DMS 273 (cell line): ENCODE measurements around the gene GUSB.
A peak's percentile ranks its signal among the peaks of the same experiment; 100 is the strongest.
"Not testable (repeated sequence)": the region's sequence is repeated elsewhere in the genome, so short reads cannot be mapped to it uniquely, and the experiment has no call there.

Source experiments
- DNase-seq: peaks from one replicate; lab custom pipeline; 2025; ENCODE audit not compliant: unreplicated experiment; lab: John Stamatoyannopoulos, UW

GUSB gene

DNA sequence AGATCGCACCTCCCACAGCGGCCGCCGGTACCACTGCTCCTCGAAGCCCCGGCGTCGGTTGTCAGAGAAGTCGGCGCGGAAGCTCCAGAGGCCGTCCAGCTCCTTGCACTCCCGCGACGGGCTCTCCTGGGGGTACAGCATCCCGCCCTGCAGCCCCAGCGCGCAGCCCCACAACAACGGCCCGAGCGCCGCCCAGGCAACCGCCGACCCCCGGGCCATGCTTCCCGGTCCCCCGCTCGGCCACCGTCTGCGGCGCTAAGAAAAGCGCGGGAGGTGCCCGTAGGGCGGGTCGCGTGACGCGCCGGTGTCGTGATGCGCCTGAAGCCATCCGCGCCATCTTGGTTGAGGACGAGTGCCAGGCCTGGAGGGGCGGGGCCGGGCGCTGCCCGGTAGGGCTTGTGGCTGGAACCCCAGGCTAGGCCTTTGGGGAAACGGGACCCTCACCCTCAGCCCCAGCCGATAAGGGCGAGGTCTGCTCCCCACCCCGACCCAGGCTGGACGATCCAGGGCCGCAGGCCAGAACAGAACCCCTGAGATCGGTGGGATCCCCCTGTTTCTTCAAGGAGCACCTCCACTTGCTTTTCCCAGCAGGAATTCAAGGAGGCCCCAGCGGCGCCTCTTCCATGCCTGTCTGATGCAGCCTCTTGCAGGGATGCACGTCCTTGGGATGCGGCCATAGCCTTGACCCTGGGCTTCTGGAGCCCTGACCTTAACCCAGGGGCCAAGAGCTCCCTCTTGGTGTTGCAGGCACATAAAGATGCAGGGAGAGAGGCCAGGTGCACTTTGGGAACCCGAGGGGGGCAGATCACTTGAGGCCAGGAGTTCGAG, at the start of gene GUSB:
TSS of gene GUSB (minus strand) at position 249 of the 828 bp plus-strand sequence. CDS start at position 219, 30 bp downstream.
- peak; percentile 99 for DNase-seq

DNA sequence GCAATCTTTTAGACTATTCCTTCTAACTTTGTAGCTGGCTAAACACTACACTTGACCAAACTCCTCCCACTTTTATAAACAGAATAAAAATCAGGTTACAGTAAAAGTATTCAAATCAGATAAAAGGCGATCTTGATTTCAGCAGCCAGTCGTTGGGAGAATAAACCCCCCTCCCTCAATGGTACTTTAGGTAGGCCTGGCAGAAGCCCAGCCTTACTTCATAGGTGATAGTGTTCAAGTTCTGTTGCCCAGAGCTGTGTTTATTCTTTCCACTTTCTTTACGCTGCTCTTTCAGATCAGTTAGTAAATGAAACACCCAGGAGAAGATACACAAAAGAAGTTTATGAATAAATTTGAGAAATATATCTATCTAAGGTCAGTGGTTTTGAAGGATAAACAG, 46.3 kb upstream of the GUSB start:
- not testable (repeated sequence) for DNase-seq

DNA sequence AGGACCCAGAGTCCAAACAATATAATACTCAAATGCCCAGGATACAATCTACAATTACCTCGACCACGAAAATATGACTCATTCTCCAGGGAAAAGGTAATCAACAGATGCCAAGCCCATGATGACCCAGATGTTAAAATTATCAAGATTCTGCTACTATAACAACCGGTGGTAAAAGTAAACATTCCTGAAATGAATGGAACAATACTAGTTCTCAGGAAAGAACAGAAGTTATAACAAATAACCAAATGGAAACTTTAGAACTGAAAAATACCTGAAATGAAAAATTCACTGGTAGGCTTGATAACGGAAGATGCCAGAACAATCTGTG, 34.1 kb upstream of the GUSB start:
- peak; percentile 56 for DNase-seq

DNA sequence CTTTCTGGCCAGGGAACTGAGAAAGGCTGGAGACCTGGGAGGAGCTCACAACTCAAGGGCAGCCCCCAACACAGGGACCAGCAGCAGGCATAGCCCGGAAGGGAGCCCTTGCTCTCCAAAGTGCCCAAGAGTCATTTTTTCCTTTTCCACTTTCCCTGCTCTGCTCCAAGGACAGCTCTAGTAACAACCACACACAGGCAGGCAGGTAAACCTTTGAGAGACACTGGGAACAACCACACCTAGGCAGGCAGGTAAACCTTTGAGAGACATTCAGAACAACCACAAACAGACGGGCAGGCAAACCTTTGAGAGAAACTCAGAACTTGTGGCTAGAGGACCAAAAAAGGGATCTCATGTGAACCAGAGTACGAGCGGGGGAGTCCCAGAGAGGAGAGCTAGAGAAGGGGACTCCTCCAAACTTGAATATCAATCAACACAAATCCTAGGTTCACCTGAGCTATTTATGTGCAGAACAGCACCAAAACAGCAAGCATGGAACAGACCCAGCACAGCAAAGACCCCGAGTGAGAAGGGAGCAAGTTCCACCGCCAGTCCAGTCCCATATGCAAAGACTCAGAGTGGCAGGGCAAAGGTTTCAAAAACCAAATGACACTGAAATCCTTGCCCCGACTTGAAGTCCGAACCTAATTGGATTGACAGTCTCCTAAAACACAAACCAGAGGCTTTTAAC, 33.6 kb upstream of the GUSB start:
- no peak for DNase-seq

DNA sequence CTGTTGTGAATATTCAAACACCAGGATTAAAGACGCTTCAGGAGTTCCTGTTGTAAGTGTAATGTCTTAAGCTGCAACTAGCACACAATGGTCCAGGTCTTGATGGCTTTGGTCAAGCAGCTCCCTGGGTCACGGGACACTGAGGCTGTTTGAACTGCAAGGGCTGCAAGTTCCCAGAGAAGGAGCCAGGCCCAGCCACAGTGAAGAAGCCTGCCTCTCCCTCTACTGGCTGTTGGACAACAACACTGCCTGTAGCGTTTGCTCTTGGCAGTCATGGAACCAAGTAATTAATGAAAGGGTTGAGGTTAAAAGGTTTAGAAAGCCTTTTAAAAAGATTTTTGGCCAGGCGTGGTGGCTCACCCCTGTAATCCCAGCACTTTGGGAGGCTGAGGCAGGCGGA, 31.9 kb upstream of the GUSB start:
- DNase-seq, result peak; percentile 66

DNA sequence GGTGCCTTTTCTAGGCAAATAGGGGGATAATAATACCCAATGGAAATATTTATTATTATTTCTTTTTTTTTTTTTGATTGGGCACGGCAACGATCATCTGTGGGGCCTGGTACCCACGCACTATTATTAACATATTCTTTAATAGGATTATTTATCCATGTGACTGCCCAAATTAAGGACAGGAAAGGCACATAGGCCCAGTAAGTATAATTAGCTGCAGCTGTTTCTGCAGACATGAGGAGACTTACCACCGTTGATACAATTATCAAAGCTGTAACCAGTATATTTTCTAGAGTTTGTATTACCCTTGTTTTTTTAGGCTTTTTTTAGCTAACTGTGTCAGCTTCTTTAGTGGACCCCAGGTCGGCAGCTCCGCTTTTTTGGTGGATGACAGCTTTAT, 25.2 kb upstream of the GUSB start:
- no peak for DNase-seq

DNA sequence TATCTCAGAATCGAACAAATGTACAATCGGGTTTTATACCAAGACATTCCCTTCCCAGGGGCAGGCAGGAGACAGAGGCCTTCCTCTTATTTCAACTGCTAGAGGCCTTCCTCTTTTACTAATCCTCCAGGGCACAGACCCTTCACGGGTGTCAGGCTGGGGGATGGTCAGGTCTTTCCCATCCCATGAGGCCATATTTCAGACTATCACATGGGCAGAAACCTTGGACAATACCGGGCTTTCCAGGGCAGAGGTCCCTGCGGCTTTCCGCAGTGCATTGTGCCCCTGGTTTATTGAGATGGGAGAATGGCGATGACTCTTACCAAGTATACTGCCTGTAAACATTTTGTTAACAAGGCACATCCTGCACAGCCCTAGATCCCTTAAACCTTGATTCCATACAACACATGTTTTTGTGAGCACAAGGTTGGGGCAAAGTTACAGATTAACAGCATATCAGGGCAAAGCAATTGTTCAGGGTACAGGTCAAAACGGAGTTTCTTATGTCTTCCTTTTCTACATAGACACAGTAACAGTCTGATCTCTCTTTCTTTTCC, 23.2 kb upstream of the GUSB start:
- not testable (repeated sequence) for DNase-seq

DNA sequence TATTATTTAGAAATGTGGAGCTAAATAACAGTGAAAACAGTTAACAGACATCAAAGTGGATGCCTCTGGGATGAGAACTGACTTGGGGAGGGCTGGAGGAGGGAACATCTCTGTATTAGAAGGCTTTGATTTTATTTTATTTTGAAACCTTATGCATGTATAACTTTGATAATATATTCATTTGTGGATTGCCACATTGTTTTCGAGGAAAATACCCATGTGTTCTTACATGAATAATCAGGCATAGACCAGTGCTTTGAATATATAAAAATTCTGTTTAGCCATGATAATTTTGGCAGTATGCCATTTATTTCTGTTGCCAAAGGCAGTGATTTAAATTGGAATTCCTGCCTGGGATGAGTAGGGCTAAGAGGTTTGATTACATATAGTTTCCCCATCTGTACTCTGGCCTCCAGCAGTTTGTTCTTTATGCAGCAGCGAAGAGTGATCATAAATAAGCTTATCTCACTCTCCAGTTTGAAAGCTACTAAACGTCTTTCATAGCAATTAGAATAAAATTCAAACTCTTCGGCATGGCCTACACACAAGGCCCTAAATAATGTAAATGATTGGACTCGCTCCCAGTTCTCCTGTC, 18.9 kb upstream of the GUSB start:
- not testable (repeated sequence) for DNase-seq

DNA sequence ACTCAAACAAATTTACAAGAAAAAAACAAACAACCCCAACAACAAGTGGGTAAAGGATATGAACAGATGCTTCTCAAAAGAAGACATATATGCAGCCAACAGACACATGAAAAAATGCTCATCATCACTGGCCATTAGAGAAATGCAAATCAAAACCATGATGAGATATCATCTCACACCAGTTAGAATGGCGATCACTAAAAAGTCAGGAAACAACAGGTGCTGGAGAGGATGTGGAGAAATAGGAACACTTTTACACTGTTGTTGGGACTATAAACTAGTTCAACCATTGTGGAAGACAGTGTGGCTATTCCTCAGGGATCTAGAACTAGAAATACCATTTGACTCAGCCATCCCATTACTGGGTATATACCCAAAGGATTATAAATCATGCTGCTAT, 13.0 kb upstream of the GUSB start:
- not testable (repeated sequence) for DNase-seq

DNA sequence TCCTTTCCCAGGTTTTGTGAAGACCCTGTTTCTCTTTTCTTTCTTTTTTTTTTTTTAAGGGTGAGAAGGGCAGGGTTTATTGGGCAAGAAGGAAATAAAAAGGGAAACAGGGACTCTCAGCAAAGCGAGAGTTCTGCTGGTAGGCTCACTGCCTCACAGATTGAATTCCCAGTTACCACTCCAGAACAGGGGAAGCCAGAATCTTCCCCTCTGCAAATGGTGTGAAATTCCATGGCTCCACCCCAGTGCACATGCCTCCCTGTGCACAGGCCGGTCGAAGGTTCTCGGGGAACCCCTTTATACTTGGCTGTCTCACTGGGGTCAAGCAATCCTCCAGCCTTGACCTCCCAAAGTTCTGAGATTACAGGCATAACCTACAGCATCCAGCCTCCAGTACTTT, 10.5 kb upstream of the GUSB start:
- DNase-seq, result no peak

DNA sequence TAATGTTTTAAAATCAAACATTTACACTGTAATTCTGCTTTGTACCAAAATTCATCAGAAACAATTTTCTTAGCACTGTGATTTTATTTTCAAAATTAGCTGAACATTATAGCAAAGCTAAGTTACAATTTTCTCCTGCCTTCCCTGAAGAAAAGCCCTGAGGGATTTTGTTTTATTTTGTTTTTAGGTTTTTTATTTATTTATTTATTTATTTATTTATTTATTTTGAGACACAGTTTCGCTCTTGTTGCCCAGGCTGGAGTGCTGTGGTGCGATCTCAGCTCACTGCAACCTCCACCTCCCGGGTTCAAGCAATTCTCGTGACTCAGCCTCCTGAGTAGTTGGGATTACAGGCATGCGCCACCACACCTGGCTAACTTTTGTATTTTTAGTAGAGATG, 9.8 kb upstream of the GUSB start:
- not testable (repeated sequence) for DNase-seq

DNA sequence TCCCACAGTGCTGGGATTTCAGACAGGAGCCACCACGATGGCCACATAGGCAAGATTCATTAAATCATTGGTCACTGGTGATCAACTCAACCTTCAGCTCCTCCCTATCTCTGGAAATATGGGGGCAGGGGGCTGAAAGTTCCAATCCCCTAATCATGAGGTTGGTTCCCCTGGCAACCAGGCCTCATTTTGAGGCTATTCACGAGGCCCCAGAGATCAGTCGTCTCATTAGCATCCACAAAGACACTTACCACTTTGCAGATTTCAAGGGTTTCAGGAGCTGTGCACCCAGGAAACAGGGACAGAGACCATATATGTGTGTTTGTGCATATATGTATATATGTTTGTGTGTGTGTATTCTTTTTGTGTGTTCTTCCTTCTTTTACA, 7.7 kb upstream of the GUSB start:
- DNase-seq, result no peak

DNA sequence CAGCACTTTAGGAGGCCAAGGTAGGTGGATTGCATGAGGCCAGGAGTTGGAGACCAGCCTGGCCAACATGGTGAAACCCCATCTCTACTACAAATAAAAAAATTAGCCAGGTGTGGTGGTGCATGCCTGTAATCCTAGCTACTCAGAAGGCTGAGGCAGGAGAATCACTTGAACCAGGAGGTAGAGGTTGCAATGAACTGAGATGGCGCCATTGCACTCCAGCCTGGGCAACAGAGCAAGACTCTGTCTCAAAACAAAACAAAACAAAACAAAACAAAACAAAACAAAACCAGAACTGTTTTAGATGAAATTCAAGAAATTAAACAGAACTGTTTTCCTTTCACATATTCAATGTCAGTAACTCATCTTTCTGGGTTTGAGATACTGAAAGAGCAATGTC, 6.5 kb upstream of the GUSB start:
- DNase-seq, result not testable (repeated sequence)

DNA sequence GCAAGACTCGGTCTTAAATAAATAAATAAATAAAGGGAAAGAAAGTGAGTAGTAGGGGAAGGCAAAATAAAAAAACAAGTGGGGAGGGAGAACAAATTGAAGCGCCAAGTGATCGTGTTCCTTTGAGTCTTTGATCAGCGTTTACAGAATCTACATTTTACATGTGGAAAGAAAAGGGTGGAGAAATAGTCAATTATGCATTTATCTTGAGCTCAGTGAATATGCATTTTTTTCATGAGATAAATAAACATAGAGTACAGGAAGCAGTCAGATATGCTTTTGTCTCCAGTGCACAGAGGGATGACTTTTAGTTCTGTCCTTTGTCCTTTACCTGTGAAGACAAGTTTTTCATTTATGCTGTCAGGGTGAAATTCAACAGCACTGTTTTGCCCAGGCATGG, 6.1 kb upstream of the GUSB start:
- DNase-seq, result no peak

DNA sequence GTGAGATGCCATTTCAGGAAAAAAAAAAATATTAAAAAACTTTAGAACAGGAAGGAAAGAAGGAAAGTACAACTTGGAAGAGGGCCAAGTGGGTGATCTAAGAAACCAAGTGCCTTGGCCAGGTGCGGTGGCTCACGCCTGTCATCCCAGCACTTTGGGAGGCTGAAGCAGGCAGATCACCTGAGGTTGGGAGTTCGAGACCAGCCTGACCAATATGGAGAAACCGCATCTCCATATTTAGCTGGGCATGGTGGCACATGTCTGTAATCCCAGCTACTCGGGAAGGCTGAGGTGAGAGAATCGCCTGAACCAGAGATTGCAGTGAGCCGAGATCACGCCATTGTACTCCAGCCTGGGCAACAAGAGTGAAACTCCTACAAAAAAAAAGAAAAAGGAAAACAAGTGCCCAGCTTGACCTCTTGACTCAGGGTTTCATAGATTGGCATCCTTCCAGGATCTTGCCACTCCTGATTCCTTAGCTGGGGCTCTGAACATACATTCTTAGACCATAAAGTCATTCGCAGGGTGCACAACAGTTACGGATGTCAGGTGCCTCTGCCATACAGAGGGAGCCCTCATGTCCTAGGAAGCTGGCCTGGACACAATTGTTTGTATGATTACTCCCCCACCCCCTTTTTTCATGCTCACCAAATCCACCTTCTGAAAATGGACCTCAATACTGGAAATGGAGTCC, 2.1 kb upstream of the GUSB start:
- DNase-seq, result peak; percentile 28

DNA sequence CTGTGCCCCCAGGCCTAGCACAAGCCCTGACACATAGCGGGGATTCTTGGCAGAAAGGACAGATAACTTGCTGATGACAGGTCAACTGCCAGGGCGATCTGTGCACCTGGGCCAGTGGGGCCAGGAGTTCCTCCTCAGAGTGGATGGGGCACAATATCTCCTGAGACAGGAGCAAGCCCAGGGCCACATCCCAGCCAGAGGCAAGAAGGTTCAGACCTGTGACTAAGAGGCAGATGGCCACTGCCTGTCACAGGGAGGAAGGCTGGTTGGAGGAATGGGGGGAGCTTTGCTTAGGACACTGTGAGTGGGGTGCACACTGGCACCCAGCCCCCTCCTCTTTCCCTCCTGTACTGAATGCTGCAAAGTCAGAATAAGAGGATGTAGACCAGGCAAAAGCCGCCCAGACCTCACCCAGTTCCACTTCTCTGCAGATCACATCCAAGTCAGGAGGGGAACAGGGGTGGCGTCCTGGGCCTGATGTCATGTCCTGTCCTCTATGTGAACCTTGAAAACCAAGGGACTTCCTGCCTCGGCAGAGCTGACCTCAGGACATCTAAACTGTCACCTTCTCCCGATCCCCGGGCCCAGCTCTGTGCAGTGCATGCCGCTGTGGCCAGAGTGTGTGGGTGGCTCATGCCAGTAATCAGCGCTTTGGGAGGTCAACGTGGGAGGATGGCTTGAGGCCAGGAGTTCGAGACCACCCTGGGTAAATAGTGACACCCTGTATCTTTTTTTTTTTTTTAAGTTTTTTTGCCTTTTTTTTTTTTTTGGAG, 1.3 kb downstream of the GUSB start:
- DNase-seq, result peak; percentile 37

DNA sequence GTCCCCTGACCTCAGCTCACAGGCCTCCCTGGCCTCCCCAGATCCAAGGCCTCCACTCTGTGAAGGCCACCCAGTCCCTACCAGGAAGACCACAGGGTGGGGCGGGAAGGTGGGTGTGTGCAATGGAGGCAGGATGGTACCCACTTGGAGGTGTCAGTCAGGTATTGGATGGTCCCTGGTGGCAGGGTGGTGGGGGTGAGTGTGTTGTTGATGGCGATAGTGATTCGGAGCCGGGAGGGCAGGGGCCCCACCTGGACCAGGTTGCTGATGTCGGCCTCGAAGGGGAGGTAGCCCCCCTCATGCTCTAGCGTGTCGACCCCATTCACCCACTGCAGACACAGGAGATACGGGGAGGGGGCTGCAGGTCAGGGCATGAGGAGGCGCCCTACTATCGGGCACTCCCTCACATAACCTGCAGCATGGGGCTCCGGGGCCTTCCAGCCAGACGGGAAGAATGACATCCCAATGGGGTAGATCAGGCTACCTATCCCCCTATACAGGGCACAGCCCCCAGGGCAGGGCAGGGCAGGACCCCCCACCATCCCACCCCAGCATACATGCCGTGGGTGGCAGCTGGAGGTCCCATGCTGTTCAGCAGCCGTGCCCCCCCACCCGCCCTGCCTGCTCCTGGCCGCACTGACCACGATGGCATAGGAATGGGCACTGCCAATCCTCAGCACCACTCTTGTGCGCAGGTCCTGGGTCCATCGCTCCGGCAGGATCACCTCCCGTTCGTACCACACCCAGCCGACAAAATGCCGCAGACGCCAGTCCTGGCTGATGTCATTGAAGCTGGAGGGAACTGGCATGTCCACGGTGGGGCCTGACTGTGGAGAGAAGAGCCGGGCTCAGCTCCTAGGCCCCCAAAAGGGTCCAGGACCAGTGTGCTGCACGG, 2.2 kb downstream of the GUSB start:
- no peak for DNase-seq

DNA sequence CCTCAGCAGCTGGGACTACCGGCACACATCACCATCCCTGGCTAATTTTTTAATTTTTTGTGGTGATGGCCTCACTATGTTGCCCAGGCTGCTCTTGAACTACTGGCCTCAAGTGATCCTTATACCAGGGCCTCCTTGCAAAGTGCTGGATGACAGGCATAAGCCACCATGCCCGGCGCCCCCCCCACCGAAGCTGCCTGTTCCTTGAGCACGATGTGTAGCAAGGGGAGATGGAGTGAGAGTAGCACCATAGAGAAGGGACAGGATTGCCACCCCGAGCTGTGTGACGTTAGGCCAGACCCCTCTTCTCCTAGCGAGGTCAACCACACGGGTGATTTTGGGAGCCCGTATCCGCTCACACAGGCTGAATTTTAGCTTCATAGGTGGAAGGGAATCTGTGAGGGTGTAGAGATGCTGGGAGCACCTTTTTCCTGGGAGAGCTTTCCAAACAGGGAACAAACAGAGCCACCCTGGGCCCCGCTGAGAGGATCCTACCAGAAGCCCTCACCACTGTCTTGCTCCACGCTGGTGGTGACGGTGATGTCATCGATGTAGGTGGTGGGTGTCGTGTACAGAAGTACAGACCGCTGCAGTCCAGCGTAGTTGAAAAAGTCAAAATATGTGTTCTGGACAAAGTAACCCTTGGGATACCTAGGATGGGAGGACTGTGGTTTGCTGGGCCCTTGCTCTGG, 3.0 kb downstream of the GUSB start:
- no peak for DNase-seq

DNA sequence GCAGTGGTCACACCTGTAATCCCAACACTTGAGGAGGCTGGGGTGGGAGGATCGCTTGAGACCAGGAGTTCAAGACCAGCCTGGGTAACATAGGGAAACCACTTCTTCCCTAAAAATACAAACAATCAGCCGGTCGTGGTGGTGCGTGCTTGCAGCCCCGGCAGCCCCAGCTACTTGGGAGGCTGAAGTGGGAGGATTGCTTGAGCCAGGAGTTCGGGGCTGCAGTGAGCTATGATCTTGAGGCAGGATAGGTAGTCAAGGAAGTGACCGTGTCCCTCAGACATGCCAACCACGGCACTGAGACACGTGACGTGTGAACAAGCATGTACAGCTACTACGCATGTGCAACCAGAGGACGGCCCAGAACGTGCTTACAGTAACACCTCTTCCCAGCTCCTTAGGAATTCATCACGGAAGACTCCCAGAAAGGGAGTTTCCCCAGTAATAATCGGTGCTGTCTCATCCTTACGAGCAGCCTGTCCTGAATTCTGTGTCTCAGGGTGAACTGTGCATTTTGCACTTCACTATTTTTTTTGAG, 5.3 kb downstream of the GUSB start:
- no peak for DNase-seq
